Colonic mucosa (tissue), 4 donors: ENCODE results near the gene ZNF195. TPM values are rescaled to one million over a fixed set of nuclear protein-coding genes. Genes with fewer than 3 reads are reported as not detected.
"Not testable (repeated sequence)": the region's sequence is repeated elsewhere in the genome, so short reads cannot be mapped to it uniquely, and the experiment has no call there.

ENCODE experiments used
- DNase-seq: peaks from one replicate; pipeline ENCODE4 v3.0.0-alpha.2; 2020
- H3K27ac ChIP-seq: fragments of 200-600 bp; one replicate; pipeline ENCODE4 v1.8.0; 2021
- H3K27me3 ChIP-seq: fragments of 200-600 bp; one replicate; pipeline ENCODE4 v1.8.0; 2021
- H3K36me3 ChIP-seq: fragments of 200-600 bp; one replicate; pipeline ENCODE4 v1.8.0; 2021
- H3K4me1 ChIP-seq: fragments of 200-600 bp; one replicate; pipeline ENCODE4 v1.8.0; 2021; ENCODE audit warnings: mild to moderate bottlenecking
- H3K4me3 ChIP-seq: fragments of 200-600 bp; one replicate; pipeline ENCODE4 v1.8.0; 2021
- H3K9ac ChIP-seq, 2 donors: one replicate each; pipeline ENCODE4 v1.7.0; 2013; ENCODE audit warnings: control low read depth in 2 of 2, low read depth in 2 of 2, low read length in 2 of 2
- H3K9me3 ChIP-seq: fragments of 200-600 bp; one replicate; pipeline ENCODE4 v1.8.0; 2021
- CTCF ChIP-seq: fragments of 200-600 bp; IDR thresholded peaks from one replicate; pipeline ENCODE4 v1.8.0; 2022; ENCODE audit warnings: antibody characterized with exemption, mild to moderate bottlenecking
- intact Hi-C: fragments of 100-400 bp; cut with DNase I; formaldehyde crosslinking; loops from one replicate; pipeline ENCODE4 v1.14.1; 2022
- total RNA-seq, 2 donors: library from RNA; stranded (reverse); fragmentation: NEBNext Ultra II Directional in 1 of 2; extraction: Animal tissue kit (Norgen Biotek cat#: 25700) in 1 of 2; gene quantifications; one replicate each; pipeline ENCODE4 v1.2.1, GENCODE V29; 2021
- donor health status: healthy.
- donor health status: DM: no; HTN: no; CAD: no.
- donor health status: DM: no; HTN: no; CAD: no.

The ZNF195 gene
- total RNA-seq, 2 donors from 2014 or later, result 19.2 to 34.3 TPM

GRCh38 chr11:3402181-3402860 is 23.4 kb upstream of the ZNF195 start:
- not testable (repeated sequence) for DNase-seq, H3K4me3 ChIP-seq, H3K36me3 ChIP-seq, H3K9me3 ChIP-seq, H3K9ac ChIP-seq, H3K27ac ChIP-seq, H3K27me3 ChIP-seq, H3K4me1 ChIP-seq
- intact Hi-C loops, result loop anchor here (10.0 kb wide), 1 partner anchor 58 kb away; no protein-coding TSS in a partner anchor

- H3K27ac ChIP-seq, H3K36me3 ChIP-seq, H3K4me3 ChIP-seq, H3K4me1 ChIP-seq, DNase-seq, H3K27me3 ChIP-seq, H3K9me3 ChIP-seq, H3K9ac ChIP-seq: not testable (repeated sequence)
- intact Hi-C loops, result loop anchor here (10.0 kb wide), 1 partner anchor 56 kb away; no protein-coding TSS in a partner anchor
Observed at GRCh38 chr11:3401052-3401451, 22.1 kb upstream of the ZNF195 start.

GRCh38 chr11:3398509-3398908 is 19.6 kb upstream of the ZNF195 start:
- intact Hi-C loops, H3K4me3 ChIP-seq, DNase-seq, H3K4me1 ChIP-seq, H3K36me3 ChIP-seq, H3K9ac ChIP-seq, H3K9me3 ChIP-seq, H3K27ac ChIP-seq, H3K27me3 ChIP-seq: not testable (repeated sequence)

- H3K4me3 ChIP-seq, H3K9me3 ChIP-seq, H3K4me1 ChIP-seq, H3K27me3 ChIP-seq, DNase-seq, H3K27ac ChIP-seq, H3K36me3 ChIP-seq, H3K9ac ChIP-seq, intact Hi-C loops: not testable (repeated sequence)
Observed at GRCh38 chr11:3398106-3398505, 19.2 kb upstream of the ZNF195 start.

GRCh38 chr11:3397210-3397609 is 18.3 kb upstream of the ZNF195 start:
- H3K4me1 ChIP-seq, H3K9ac ChIP-seq, intact Hi-C loops, H3K27me3 ChIP-seq, H3K36me3 ChIP-seq, H3K4me3 ChIP-seq, H3K9me3 ChIP-seq, H3K27ac ChIP-seq, DNase-seq: not testable (repeated sequence)

- H3K9ac ChIP-seq, H3K9me3 ChIP-seq, H3K27ac ChIP-seq, H3K27me3 ChIP-seq, H3K4me3 ChIP-seq, DNase-seq, intact Hi-C loops, H3K4me1 ChIP-seq, H3K36me3 ChIP-seq: not testable (repeated sequence)
Observed at GRCh38 chr11:3395468-3395867, 16.5 kb upstream of the ZNF195 start.

GRCh38 chr11:3394956-3395355 is 16.0 kb upstream of the ZNF195 start:
- intact Hi-C loops, H3K27ac ChIP-seq, H3K4me1 ChIP-seq, H3K4me3 ChIP-seq, H3K9ac ChIP-seq, H3K36me3 ChIP-seq, DNase-seq, H3K9me3 ChIP-seq, H3K27me3 ChIP-seq: not testable (repeated sequence)

- H3K4me3 ChIP-seq, intact Hi-C loops, H3K36me3 ChIP-seq, H3K9me3 ChIP-seq, DNase-seq, H3K27ac ChIP-seq, H3K27me3 ChIP-seq, H3K4me1 ChIP-seq, H3K9ac ChIP-seq: not testable (repeated sequence)
Observed at GRCh38 chr11:3393450-3393849, 14.5 kb upstream of the ZNF195 start.

- Histone ChIP-seq H3K4me3 (no peak overlapping the region), H3K4me1 (no peaks in the 10 kb centered on the region), H3K9ac (no peak overlapping the region), H3K36me3 (no peaks in the 10 kb centered on the region), H3K27me3 (no peaks in the 10 kb centered on the region), H3K27ac (no peak overlapping the region), H3K9me3 (no peaks in the 10 kb centered on the region)
- intact Hi-C loops, result no loop called here
- TF ChIP-seq CTCF, result no peak
- DNase-seq, result peak; percentile 60
Observed at GRCh38 chr11:3382613-3383285, 3.8 kb upstream of the ZNF195 start.
